NT2/D1 (cell line): ENCODE results near the gene MICALL2.

Experiments
- DNase-seq: peaks from one replicate; pipeline ENCODE4 v3.0.0-alpha.2; 2011; ENCODE audit warnings: low read depth, low spot score
- H3K27me3 ChIP-seq: 2 replicates; pipeline ENCODE4 v1.6.0; 2011; ENCODE audit warnings: mild to moderate bottlenecking; ENCODE audit not compliant: insufficient read length, insufficient read depth
- H3K36me3 ChIP-seq: 2 replicates; pipeline ENCODE4 v1.6.1; 2011; ENCODE audit warnings: mild to moderate bottlenecking, low read length, mixed read lengths; ENCODE audit not compliant: insufficient read depth, insufficient read length
- H3K4me1 ChIP-seq: 2 replicates; pipeline ENCODE4 v1.5.1; 2011; ENCODE audit not compliant: insufficient read depth, insufficient read length
- H3K4me3 ChIP-seq: 2 replicates; pipeline ENCODE4 v1.5.1; 2011; ENCODE audit warnings: low read depth; ENCODE audit not compliant: insufficient read length
- H3K9ac ChIP-seq: 2 replicates; pipeline ENCODE4 v1.6.0; 2011; ENCODE audit warnings: low read depth; ENCODE audit not compliant: insufficient read length
- H3K9me3 ChIP-seq: 2 replicates; pipeline ENCODE4 v1.5.1; 2011; ENCODE audit warnings: mild to moderate bottlenecking, low read length; ENCODE audit not compliant: insufficient read depth
- SUZ12 ChIP-seq: IDR thresholded peaks from 2 replicates; pipeline ENCODE4 v1.6.1; 2011; ENCODE audit not compliant: insufficient read length, insufficient read depth; ENCODE audit errors: extremely low read depth
- YY1 ChIP-seq: IDR thresholded peaks from 2 replicates; pipeline ENCODE4 v1.6.1; 2011; ENCODE audit not compliant: insufficient read length, insufficient read depth
- ZNF274 ChIP-seq: IDR thresholded peaks from 2 replicates; pipeline ENCODE4 v1.6.1; 2011; ENCODE audit warnings: mild to moderate bottlenecking, low read depth, low read length

The MICALL2 gene

GRCh38 chr7:1439373-1440363 is 19.6 kb downstream of the MICALL2 start:
- Histone ChIP-seq H3K27me3 (no peaks in the 10 kb centered on the region), H3K9ac (no peak overlapping the region), H3K4me1 (peaks cover 8% of the 10 kb centered on the region), H3K36me3 (peaks cover 59% of the 10 kb centered on the region), H3K4me3 (no peak overlapping the region), H3K9me3 (no peaks in the 10 kb centered on the region; the same call in 1 of the 2 replicates)
- TF ChIP-seq ZNF274 (no peak), YY1 (no peak), SUZ12 (no peak)
- no peak for DNase-seq

GRCh38 chr7:1438821-1439220 is 20.4 kb downstream of the MICALL2 start:
- TF ChIP-seq YY1: no peak
- no peak for TF ChIP-seq SUZ12
- TF ChIP-seq ZNF274: no peak
- no peak overlapping the region for H3K9ac ChIP-seq
- peaks cover 59% of the 10 kb centered on the region for H3K36me3 ChIP-seq
- peaks cover 8% of the 10 kb centered on the region for H3K4me1 ChIP-seq
- DNase-seq: no peak
- H3K4me3 ChIP-seq: no peak overlapping the region
- no peaks in the 10 kb centered on the region for H3K27me3 ChIP-seq
- no peaks in the 10 kb centered on the region; the same call in 1 of the 2 replicates for H3K9me3 ChIP-seq

- Histone ChIP-seq H3K27me3 (no peaks in the 10 kb centered on the region), H3K9me3 (no peaks in the 10 kb centered on the region; the same call in 1 of the 2 replicates), H3K36me3 (peaks cover 59% of the 10 kb centered on the region), H3K4me1 (peaks cover 8% of the 10 kb centered on the region), H3K9ac (no peak overlapping the region), H3K4me3 (no peak overlapping the region)
- no peak for TF ChIP-seq SUZ12
- TF ChIP-seq ZNF274: no peak
- TF ChIP-seq YY1: no peak
- no peak for DNase-seq
These were observed 21.1 kb downstream of the MICALL2 start for GRCh38 chr7:1438208-1438607.

GRCh38 chr7:1437155-1437880 is 22.0 kb downstream of the MICALL2 start:
- Histone ChIP-seq H3K9ac (no peak overlapping the region), H3K36me3 (peaks cover 59% of the 10 kb centered on the region), H3K4me1 (peaks cover 13% of the 10 kb centered on the region), H3K4me3 (no peak overlapping the region), H3K9me3 (no peaks in the 10 kb centered on the region; the same call in 1 of the 2 replicates), H3K27me3 (no peaks in the 10 kb centered on the region)
- no peak for DNase-seq
- TF ChIP-seq SUZ12 (no peak), YY1 (no peak), ZNF274 (no peak)

- no peaks in the 10 kb centered on the region; the same call in 1 of the 2 replicates for H3K9me3 ChIP-seq
- no peak overlapping the region for H3K4me3 ChIP-seq
- H3K9ac ChIP-seq: no peak overlapping the region
- TF ChIP-seq SUZ12 (no peak), ZNF274 (no peak), YY1 (no peak)
- DNase-seq: no peak
- H3K36me3 ChIP-seq: peaks cover 53% of the 10 kb centered on the region
- H3K4me1 ChIP-seq: peaks cover 13% of the 10 kb centered on the region
- H3K27me3 ChIP-seq: no peaks in the 10 kb centered on the region
These were observed 22.7 kb downstream of the MICALL2 start for GRCh38 chr7:1436608-1437007.

GRCh38 chr7:1434891-1435670 is 24.2 kb downstream of the MICALL2 start:
- H3K4me3 ChIP-seq: no peak overlapping the region
- H3K27me3 ChIP-seq: no peaks in the 10 kb centered on the region
- no peak overlapping the region for H3K9ac ChIP-seq
- no peak for DNase-seq
- no peaks in the 10 kb centered on the region; the same call in 1 of the 2 replicates for H3K9me3 ChIP-seq
- H3K36me3 ChIP-seq: peaks cover 37% of the 10 kb centered on the region
- H3K4me1 ChIP-seq: peaks cover 17% of the 10 kb centered on the region
- TF ChIP-seq ZNF274: no peak
- no peak for TF ChIP-seq SUZ12
- TF ChIP-seq YY1: no peak
